G401.6 (cell line): Measurements from ENCODE around the gene ARHGEF2.

ENCODE experiments used
- FAIRE-seq: peaks from 2 replicates; lab custom pipeline; 2012; peaks lifted over from hg19 to GRCh38; lab: Jason Lieb, UNC

ARHGEF2 gene

DNA sequence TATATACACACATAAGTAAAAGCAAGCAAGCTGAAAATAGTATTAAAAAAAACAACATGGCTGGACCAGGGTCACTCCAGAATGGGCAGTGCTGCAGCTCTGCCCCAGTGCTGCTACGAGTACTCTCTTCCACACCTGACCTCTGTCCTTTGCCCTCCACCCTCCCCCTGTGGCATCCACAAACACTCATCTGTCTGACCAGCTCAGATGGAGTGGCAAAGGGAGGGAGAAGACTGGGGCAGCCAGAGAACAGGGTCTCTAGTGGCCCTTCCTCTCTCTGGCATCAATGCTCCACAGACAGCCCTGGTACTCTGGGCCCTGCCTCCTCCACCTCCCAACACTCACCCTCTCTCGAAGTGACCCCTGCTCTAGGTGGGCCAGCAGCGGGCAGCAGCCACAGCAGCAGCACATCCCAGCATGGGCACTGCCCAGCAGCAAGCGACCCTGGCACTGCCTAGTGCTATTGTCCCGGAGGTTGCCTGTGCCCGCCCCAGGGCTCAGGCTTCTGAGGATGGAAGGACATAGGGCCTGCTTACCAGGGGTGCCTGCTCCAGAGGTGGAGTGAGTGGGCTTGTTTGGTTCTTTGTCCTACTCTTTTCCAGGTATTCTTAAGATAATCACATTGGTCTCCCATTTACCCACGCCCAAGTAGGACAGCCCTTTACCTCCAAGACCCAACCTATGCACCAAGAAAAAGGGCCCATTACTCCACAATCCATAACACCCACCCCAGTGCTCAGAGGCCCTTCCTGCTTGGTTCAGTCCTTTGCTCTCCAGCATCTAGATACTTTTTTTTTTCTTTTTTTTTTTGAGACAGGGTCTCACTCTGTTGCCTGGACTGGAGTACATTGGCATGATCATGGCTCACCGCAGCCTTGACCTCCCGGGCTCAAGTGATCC, 6.2 kb downstream of the ARHGEF2 start:
- no peak for FAIRE-seq

DNA sequence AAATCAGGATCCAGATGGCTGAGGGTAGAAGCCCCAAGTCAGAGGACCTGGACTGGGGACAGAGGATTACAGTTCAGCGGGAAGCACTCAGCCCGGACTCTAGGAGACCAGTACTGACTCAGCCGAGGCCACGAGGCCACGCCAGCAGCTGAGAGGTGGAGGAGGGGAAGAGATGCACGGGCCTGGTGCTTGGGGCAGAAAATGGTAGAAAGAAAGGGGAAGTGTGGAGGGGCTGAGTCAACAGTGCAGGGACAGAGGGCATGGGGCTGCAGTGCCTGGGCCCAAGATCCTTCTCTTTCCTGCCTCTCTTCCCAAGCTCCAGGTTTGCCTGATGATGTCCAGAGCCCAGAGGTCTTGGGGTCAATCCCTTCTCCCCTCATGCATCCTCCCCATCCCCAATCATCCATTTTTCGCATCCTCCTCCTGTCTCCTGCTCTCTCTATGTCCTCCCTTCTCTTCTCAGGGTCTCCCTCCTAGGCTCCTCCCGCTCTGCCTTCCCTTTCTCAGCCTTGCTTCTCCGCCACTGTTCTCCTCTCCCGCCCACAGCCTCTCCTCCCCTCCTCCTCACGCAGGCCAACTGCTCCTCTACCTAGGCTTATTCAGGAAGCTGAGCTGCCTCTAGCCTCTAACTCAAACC, 7.7 kb downstream of the ARHGEF2 start:
- FAIRE-seq = no peak

DNA sequence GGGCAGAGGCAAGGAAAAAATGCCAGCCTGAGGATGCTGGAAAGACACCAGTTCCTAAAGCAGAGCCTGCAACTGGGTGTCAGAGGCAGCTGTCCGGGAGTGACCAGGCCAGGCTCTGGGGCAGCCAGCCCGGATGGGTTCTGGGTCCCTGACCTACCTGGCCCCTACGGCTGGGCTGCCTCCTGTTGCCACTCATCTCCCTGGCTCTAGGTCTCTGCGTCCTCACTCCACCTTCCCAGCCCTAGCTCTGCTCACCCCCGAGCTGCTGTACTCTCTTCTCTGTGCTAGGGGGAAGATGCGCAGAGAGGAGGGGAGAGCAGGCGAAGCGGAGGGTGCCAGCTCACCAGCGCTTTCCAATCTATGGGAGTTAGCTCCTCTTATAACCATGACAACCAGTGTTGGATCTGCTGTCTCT, 9.0 kb downstream of the ARHGEF2 start:
- no peak for FAIRE-seq

DNA sequence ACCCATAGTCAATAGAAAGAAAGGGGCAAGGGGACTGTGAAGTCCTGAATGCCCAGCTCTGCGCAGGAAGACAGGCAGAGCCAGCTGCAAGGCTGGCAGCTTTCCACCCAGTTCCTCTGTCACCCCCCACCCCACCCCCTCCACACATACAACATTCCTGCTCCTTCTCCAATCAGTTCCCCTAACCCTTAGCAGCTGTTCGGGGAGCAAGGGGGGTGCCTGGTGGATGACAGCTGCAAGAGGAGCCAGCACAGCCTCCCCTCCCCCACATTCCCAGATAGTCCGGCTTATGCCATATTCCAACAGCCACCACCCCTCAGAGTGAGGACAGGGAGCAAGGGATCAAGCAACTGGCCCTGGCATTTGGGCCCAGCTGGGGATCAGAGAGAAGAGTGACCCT, 9.7 kb downstream of the ARHGEF2 start:
- FAIRE-seq = no peak

DNA sequence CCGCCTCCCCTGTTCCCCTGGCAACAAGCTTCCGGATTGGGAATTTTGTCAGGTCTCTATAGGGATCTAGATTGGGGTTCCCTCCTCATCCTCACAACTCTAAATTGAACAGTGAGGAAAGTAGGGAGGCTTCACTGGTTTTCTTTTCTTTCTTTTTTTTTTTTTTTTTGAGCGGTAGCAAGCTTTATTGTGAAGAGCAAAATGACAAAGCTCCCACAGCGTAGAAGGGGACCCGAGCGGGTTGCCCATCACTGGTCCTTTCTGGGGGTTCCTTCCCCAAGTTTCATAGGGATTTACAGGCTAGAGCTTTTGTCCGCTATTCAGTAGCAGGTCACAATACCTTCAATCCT, 10.3 kb downstream of the ARHGEF2 start:
- no peak for FAIRE-seq

DNA sequence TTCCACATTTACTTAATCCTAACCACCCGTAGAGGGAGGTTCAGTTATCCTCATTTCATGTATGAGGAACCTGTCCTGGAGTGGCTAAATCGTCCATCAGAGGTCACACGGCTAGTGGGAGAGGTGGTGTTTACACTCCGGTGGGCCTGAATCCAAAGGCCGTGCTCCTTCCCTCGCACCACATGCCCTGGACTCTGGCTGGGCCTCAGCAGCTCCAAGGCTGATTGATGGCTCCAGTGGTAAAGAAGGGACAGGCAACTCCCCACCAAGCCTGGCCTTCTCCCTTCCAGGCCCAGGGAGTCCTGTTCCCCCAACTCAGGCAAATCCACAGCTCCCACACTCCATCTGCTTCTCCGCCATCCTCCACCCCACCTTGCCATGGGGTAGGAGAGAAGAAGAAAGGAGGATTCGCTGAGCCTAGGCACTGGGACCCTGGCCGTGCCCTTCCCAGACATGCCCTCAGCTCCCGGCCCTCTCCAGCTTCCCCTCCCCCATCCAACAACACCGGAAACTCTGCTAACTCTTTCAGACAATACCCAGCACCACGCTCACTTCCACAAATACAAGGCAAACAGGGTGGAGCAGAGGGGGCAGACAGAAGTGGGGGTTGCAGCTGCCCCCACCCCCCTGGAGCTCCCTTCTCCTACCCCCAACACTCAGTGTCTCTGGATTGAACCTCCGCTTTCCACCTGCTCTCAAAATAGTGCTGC, 10.9 kb downstream of the ARHGEF2 start:
- no peak for FAIRE-seq

DNA sequence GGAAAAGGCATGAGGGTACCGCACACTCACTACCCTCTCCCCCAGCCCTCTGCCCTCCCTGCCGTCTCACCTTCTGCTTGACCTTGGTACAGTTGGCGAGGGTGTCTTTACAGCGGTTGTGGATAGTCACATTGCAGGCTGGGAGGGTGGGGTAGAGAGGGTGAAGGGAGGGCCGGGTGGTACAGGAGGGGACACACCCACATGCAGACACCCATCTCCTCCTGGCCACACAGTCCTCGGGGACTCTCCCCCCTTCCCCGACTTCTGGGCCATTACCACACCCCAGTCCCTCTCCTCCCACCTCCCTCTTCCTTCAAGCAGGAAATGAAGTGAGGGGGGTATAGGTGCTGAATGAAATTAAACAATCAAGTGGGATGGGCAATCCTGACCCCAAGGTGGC, 11.6 kb downstream of the ARHGEF2 start:
- FAIRE-seq = no peak

DNA sequence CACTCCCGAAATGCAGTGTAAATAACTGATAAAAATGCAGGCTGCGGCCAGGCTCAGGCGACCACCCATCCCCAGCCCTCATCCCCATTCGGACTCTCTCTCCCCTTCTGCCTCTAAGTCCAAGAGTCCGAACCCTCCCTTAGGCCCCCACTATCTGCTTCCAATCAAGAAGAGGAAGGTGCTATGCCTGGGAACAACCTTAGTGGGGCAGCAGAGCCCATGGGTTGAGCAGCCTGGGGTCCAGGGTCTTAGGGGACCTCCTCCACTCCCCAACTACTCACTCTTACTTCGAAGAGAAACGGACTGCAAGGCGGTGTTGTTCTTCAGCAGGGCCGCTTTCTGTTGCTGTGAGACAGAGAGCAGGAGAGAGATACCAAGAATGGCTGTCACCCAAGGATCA, 12.2 kb downstream of the ARHGEF2 start:
- no peak for FAIRE-seq

DNA sequence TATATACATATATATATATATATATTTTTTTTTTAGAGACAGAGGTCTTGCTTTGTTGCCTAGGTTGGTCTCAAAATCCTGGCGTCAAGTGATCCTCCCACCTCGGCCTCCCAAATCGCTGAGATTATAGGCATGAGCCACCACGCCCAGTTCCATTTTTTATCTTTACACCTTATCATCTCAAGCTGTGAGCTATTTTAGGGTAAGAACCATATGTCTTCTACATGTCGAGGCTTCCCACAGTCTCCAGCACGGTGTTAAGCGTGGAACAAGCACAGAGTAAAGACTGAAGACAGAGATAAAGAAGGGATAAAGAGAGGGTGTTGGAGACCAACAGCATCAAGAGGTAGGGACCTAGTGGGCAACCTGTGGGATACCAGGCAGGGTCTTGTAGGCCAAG, 14.2 kb downstream of the ARHGEF2 start:
- no peak for FAIRE-seq

DNA sequence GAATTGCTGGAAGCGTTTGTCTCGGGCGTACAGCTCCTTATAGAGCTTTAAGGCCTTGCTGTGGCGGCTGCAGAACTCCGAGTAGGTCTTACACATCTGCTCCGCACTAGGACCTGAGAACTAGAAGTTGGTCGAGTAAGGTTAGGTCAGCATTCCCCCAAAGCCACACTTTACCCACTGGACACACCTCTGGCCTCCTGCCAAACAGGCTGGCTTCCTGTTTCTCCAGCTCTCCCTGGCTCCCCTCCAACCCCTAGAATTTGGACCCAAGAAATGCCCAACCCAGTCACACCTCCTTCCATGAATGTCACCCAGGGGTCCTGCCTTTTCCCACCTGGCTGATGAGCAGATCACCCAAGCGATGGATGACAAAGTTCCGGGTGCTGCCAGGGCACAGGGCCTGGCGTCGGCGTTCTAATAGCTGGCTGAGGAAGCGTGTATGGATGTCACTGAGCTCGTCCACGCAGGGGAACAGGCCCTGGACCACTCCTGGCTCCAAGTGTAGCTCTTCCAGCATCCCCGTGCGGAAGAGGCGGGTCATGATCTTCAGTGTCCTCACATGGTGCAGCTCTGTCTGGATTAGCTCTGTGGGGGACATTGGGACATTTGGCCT, 15.6 kb downstream of the ARHGEF2 start:
- no peak for FAIRE-seq

DNA sequence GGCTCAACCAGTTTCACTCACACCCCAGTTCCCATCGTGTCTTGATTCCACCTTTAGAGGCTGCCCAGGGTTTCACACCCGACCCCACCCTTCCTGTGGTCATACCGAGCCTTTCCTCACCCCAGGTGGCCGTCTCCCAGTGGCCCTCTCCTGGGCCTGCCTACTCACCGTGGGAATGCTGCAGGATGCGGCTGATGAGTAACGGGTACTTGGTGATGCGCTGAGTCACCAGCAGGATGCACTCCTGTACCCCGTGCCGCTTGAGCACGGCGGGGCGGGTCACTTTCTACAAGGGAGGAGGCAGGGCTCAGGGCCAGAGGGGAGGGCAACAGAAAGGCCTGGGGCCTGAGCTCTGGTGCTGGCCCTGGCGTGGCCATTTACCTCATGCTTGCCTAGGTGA, 16.4 kb downstream of the ARHGEF2 start:
- no peak for FAIRE-seq

DNA sequence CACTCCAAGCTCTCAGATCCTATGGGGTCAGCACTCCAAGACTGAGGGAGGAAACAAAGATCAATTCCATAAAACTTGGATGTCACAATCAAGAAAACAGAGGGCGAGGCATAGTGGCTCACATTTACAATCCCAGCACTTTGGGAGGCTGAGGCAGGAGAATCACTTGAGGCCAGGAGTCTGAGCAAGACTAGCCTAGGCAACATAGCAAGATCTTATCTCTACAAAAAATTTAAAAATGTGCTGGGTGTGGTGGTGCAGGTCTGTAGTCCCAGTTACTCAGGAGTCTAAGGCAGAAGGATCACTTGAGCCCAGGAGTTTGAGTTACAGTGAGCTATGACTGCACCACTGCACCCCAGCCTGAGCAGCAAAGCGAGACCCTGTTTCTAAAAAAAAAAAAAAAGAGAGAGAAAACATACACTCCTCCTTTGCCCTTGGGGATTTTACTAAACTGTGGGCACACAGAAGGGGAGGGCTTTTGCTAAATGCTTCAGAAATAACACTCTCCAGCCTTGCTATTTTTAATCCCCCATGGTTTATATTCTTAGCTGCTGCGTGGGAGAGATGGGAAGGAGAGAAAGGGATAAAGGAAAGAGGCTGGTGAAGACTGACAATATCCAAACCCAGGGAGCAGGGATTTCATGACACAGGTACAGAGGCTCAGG, 18.1 kb downstream of the ARHGEF2 start:
- FAIRE-seq = no peak

DNA sequence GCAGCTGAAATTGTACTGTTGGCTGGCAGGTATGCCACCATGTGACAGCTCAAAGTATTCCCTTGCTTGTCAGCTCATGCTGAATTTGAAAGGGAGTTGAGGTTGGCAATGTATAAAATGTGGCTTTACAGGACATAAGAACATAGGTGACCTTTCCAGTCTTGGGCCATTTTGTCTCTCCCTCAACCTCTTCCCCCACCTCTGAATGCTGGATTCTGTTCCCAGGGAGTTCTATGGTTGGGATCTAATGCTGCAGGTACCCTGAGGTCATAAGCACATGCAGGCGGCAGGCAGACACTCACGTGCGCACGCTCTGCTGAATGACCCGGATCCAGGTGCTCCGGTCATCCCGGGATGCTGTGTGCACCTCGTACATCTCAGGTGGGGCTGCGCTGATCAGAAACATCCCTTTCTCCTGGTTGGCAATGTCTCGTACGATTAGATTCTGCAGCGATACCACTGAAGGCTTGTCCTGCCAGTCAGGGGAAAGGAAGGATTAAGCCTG, 20.9 kb downstream of the ARHGEF2 start:
- no peak for FAIRE-seq

DNA sequence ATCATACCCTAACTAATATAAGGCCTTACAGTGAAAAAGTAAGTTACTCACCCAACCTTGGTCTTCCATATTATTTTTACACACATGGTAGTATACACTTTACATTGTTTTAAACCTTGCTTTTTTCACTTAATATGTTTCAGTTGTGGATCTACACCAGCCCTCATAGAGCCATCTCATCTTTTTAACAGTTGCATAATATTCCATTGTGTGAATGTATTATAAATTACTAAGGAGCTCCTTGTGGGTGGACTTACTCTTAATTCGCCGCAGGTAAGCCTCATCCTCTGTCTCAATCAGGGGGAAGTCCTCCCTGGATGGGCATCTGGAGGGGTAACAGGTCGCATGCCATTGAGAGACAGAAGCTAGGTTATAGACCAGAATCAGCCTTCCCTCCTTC, 23.7 kb downstream of the ARHGEF2 start:
- no peak for FAIRE-seq

DNA sequence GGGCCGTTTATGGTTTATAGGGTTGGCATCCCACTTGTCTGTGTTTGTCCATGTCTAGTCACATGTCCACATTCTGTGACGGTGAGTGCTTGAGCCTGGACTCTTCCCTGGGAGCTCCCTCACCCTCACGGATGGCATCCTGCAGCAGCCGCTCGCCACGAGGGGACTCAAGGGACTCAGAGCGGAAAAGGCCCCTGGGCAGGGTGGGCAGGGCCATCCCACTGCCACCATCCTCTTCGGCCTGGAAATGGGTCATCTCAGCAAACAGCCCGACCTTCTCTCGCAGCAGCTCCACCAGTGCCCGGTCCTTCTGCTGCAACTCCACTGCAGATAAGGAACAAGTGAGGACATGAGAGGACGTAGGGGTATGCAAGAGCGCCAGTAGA, 25.8 kb downstream of the ARHGEF2 start:
- FAIRE-seq = no peak

DNA sequence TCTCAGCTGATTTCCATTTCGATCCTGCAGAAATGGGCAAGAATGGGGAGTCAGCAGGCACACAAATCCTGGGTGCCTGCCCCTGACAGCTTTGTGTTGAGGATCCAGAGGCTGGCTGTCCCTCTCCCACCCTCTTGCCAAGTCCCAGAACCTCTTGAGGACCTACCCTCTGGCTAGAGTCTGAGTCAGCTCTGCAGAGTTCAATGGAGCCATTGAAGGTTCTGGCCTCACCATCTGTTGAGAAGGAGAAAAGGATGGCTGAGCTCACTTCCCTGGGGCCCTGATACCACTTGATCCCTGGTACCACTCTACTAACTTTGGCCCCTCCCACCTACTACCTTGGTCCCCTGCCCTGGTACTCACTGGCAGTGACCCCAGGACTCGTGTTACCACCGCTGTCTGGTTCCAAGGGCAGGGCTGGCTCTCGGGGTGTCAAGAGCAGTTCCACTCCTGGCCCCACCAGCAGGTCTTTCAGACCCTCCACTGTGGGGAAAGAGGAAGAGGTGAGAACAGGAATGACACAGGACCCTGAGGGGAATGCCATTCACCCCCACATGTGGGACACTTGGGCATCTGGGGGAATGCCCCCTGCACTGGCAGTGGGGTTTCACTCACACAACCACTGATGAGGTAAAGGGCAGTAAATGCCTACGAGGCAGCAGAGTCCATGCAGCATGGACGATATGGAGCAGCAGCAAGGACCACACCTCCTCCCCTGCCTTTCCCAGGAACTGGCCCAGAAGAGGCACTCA, 26.4 kb downstream of the ARHGEF2 start:
- no peak for FAIRE-seq

DNA sequence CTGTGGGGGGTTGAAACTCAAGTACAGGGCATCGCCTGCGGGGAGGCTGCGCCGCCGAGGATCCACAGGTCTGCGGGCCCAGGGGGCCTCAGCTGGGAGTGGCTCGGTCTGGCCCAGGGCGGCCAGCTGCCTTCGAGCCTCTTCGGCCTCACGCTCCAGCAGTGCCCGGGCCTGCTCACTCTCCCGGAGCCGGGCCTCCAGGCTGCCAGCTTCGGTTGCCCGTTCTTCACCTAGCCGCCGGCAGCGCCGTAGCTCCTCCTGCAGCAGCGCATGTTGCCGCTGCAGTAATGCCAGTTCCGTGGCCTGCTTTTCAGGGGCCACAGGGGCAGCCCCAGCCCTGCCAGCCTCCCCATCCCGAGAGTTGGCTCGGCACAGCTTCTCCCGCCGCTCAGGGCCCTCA, 27.5 kb downstream of the ARHGEF2 start:
- FAIRE-seq = no peak

DNA sequence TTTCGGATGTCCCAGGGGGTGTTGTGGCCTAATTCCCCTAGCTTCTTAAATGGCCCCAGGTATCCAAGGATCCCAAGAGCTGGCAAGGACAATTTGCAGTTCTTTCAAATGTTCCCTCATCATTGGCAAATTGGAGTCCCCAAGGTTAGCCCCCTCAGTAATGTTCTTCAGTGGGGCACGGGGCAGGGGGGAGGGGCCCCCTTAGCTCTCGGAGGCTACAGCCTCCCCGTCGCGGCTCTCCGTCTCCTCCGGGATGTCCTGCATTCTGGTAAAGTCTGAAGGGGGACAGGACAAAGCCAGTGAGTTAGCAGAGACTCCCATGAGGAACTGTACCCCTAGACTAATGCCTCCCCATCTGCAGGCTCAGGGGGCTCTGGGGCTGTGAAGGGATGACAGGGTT, 30.6 kb downstream of the ARHGEF2 start:
- FAIRE-seq = no peak

DNA sequence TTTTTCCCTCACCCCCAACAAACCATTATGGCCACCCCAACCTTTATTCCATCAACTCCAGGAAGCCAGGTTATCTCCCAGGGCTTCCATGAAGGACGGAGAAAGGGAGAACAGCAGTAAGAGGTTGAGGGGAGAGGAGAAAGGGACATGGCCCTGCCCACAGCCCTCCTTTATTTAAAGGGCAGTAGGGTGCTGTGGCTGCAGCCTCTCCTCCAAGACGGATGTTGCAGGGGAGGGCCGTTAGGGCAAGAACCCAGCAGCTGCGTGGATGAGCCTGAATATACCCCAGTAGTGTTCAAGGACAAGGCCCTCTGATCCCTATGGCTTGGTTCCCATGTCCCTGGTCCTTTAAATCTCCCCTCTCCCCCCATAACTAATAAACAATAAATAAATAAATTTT, 31.1 kb downstream of the ARHGEF2 start:
- no peak for FAIRE-seq

DNA sequence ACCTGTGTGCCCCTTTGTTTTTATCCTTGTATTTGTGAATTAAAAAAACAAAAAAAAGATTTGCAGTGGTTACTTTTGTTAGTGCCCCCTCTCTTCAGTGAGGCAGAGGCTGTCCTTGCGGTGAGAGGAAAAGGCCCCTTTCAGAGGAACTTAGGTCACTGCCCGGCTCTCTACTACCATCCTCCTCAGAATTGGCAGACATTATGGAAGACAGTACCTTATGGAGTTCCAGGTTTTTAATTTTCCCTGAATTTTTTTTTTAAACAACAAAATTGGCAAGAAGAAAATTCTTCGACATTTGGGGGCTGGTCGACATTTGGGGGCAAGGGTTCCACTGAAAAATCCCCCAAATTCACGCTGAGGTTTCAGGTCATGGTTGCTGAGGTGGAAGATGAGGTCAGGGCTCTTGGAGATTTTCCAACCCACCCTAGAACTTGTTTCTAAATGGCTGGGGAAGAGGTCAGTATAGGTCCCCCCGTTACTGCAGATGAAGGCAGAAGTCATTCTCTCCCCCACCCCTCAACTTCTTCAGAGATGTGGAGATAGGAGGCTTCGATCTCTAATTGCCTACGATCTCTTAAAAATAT, 31.6 kb downstream of the ARHGEF2 start:
- FAIRE-seq = no peak

DNA sequence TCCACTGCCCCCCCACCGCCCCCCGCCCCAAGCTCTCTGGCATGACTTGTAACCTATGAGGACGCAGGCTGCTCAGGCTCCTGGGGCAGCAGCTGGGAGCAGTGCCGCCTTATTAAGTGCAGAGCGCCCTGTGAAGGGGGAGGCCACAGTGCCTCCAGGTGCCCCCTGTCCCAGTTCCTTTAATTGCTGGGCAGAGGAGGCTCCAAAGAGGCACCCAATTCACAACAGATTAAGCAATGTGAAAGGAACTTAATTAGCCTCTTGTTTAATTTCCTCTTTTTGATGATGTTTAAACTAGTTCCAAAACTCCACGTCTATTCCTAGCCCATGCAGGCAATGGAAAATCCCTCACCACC, 33.9 kb downstream of the ARHGEF2 start:
- FAIRE-seq = no peak
